ENCODE data around the gene GPR37L1.

Gene GPR37L1

GRCh38 chr1:202122639-202123335, at the start of gene GPR37L1:
Gene GPR37L1 (plus strand): TSS chr1:202122917. CDS start chr1:202122964, 47 bp downstream.
- DNase-seq (ENCODE audit: low read depth in 3 of 3): no peak

- no peak for DNase-seq (ENCODE audit: low read depth in 3 of 3)
These were observed 49.5 kb upstream of the GPR37L1 start for GRCh38 chr1:202073206-202073605.

- DNase-seq (ENCODE audit: low read depth in 3 of 3): no peak
These were observed 47.7 kb upstream of the GPR37L1 start for GRCh38 chr1:202074985-202075384.

GRCh38 chr1:202075389-202075788, 47.3 kb upstream of the GPR37L1 start:
- no peak for DNase-seq (ENCODE audit: low read depth in 3 of 3)

- no peak for DNase-seq (ENCODE audit: low read depth in 3 of 3)
These were observed 46.6 kb upstream of the GPR37L1 start for GRCh38 chr1:202076050-202076511.

DNA sequence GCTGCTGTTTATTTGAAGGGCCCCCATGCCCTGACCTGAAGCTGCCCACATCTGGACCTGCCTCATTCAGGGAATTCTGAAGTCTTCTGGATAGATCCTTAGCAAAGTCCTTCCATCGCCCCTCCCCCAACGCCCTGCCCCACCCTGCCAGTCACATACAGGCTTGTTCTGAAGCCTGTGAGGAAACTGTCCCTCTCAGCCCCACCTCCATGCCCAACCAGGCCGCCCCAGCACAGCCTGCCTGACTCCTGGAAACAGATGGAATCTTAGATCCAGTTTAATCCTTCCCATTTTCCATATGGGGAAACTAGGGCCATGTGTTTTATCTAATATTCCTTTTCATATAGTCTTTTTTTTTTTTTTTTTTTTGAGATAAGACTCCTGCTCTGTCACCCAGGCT, 44.5 kb upstream of the GPR37L1 start:
- no peak for DNase-seq (ENCODE audit: low read depth in 3 of 3)

- DNase-seq (ENCODE audit: low read depth in 3 of 3): no peak
These were observed 40.7 kb upstream of the GPR37L1 start for GRCh38 chr1:202081992-202082391.

GRCh38 chr1:202084791-202085681, 37.7 kb upstream of the GPR37L1 start:
- no peak for DNase-seq (ENCODE audit: low read depth in 3 of 3)

GRCh38 chr1:202085682-202086373, 36.9 kb upstream of the GPR37L1 start:
- DNase-seq (ENCODE audit: low read depth in 3 of 3): no peak

DNA sequence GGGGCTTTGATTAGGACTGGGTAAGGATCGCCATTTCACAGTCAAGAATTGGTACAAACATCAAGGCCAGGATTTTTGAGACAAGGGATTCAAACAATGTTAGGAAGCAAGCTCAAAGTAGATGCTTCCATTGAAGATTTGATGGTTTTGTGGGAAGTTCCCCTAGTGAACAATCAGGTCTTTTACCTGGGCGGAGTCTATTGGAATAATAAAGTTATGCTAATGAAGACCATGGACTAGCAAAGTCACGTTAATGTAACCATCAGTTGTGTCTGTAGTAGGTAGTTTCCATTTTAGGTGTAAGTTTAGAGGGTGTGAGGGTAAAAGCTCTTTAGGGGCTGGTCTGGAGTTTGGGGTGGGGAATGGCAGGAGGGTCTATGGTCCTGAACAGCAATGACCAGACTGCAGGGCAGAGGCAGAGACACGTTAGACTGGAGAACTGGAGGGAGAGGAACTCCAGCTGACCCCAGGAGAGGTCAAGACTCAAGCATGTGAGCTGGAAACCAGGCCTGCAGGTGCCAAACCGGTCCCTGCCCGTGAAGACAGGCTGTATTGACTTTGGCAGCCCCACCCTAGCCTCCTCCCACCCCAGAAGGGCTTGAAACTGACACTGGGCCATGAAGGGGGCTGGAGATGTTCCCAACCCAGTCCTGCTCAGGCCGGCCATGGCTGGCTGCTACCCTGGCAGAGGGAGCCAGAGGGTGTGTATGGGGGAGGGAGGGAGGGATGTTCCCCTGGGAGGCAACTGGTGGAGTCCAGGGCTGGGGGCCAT, 36.0 kb upstream of the GPR37L1 start:
- DNase-seq (ENCODE audit: low read depth in 3 of 3): no peak

DNA sequence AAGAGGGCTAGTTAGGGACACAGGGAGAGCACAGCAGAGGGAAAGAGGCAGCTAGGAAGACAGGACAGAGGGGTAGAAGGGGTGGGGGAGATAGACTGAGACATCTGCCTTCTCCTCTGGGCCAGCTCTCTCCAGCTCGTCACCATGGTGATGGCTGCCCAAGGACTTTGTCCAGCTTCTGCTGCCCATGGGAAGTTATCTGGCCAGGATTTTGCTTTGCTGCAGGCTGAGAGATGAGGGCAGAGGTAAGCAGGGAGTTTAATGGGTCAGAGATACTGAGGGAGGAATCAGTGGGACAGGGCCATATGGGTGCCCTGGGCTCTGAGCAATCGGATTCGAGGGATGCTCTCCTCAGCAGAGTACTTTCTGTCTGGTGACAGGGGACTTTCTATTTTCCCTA, 34.5 kb upstream of the GPR37L1 start:
- DNase-seq (ENCODE audit: low read depth in 3 of 3): no peak

GRCh38 chr1:202090994-202091393, 31.7 kb upstream of the GPR37L1 start:
- no peak for DNase-seq (ENCODE audit: low read depth in 3 of 3)

DNA sequence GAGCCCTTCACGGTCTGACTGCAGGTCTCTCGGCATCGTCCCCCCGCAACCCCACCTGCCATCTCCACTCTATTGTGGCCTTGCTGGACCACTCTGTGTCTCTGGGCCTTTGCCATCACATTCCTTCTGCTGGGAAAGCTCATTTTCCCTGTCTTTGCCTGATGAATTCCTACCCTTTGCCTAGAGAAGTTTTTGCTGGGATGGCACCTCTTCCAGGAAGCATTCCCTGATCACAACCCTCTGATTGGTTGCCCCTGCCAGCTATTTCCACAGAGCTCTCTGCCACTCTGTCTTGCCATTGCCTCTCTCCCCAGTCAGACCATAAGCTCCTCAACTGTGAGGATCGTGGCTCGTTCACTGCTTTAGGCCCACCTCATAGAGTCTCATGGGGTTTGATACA, 28.9 kb upstream of the GPR37L1 start:
- no peak for DNase-seq (ENCODE audit: low read depth in 3 of 3)

- no peak for DNase-seq (ENCODE audit: low read depth in 3 of 3)
These were observed 21.5 kb upstream of the GPR37L1 start for GRCh38 chr1:202101184-202101583.

DNA sequence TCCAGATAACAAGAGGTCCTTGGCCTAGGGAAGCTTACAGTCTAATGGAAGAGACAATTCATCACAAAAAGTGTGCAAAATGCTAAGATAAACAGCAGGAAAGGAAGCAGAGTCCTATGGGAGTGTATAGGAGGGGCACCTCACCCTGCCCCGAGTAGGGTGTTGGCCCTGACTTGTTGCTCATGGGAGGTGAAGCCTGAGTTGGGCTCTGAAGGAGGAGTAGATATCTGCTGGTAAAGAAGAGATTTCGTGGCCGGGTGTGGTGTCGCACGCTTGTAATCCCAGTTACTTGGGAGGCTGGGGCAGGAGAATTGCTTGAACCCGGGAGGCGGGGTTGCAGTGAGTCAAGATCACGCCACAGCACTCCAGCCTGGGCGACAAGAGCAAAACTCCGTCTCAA, 18.6 kb upstream of the GPR37L1 start:
- no peak for DNase-seq (ENCODE audit: low read depth in 3 of 3)

DNA sequence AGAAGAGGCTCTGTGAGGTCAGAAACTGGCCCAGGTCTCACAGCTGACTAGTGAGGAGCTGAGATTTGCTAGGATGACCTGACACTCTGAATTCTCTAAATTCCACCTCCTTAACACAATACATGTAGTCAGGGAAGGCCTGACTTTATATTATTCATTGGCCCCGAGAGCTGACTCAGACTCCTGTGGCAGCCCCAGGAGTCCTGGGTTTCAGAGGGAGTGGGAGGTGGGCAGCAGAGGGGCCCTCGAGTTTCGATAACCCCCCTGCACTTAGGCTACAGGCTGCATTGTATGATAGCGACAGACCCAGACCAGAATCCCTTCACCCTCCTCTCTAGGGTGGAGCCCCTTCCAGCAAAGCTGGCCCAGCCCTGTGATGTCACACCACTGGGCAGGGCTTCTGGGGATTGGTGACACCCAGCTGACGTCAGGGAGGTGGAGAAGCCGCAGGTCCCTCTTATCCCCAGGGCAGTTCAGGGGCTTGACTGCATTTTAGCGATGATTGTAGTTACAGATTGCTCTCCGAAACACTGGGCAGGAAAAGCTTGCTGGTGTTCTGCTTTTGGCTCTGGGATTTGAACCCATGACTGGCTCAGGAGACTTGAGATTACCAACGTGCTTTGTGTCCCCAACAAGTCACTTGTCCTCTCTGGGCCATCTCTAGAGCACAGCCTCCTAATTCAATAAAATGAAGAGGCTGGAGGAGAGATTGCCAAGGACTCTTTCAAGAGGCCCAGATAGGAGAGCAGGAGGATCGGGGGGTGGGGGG, 17.0 kb upstream of the GPR37L1 start:
- DNase-seq (ENCODE audit: low read depth in 3 of 3): no peak

DNA sequence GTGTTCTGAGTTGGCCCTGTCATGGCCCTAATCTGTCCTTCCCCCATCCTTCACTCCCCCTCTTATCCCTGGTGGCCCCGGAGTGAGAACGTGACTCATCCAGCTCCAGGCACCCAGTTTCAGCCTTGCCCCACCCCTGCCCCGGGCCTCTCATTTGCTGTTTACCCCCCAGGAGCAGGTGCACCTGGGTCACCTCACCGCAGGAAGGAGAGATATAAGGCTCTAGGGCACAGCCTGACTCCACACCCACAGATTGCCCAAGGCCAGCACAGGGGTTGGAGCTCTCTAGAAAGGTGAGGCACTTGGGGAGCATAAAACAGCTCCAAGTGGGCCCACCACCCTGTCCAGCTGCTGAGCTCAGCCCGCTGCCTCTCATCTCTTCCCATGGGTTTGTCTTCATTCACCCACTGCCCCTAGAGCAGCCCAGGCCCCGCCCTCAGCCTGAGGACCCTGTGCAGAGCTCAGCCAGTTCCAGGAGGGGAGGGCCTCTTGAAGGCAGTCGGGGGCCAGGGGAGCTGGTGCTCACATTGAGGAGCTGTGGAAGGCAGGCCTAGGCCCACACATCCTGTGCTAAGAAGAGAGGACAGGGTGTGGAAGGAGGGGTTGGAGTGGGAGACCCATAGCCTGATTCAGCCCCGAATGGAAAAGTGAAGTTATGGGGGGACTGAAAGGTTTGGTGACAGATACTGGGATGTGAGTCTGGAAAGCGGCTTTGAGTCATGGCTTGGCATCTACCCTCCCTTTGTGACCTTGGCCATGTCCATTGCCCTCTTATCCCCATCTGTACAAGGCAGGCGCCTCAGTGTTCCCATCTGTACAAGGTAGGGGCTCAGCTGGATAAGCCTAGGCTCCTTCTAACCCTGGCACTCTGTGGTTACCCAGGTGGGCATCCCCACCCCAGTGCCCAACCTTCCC, 16.1 kb upstream of the GPR37L1 start:
- no peak for DNase-seq (ENCODE audit: low read depth in 3 of 3)

GRCh38 chr1:202107321-202107761, 15.4 kb upstream of the GPR37L1 start:
- DNase-seq (ENCODE audit: low read depth in 3 of 3): no peak
